Upper lobe of left lung (tissue), 6 donors: ENCODE results near the gene FOXP4. TPM values are rescaled to one million over a fixed set of nuclear protein-coding genes. Genes with fewer than 3 reads are reported as not detected.

ENCODE experiments used
- ATAC-seq, 2 donors: fragments of 200-7000 bp; cut with Tn5 transposase; one replicate each; pipeline ENCODE4 v1.9.1; 2022; ENCODE audit warnings: mild to moderate bottlenecking in 2 of 2, moderate library complexity in 2 of 2; ENCODE audit not compliant: low FRiP score in 2 of 2
- DNase-seq, 2 donors: peaks; one replicate each; pipeline ENCODE4 v3.0.0-alpha.2; 2019 to 2020
- H3K27ac ChIP-seq, 4 donors: fragments of 200-600 bp; sonication (generic); one replicate each; pipeline ENCODE4 v1.5.1; 2016 to 2019
- H3K27me3 ChIP-seq, 4 donors: fragments of 200-600 bp; sonication (generic); one replicate each; pipeline ENCODE4 v1.5.1; 2017 to 2019
- H3K36me3 ChIP-seq, 4 donors: fragments of 200-600 bp; sonication (generic); one replicate each; pipeline ENCODE4 v1.5.1; 2016 to 2019
- H3K4me1 ChIP-seq, 4 donors: fragments of 200-600 bp; sonication (generic); one replicate each; pipeline ENCODE4 v1.5.1; 2018 to 2019
- H3K4me3 ChIP-seq, 4 donors: fragments of 200-600 bp; sonication (generic); one replicate each; pipeline ENCODE4 v1.5.1; 2017 to 2019; ENCODE audit warnings: mild to moderate bottlenecking in 2 of 4, moderate library complexity in 1 of 4
- H3K9me3 ChIP-seq, 4 donors: fragments of 200-600 bp; sonication (generic); one replicate each; pipeline ENCODE4 v1.5.1; 2018 to 2019
- CTCF ChIP-seq, 6 experiments: fragments of 450-650 bp in 4 of 6; fragments of 200-600 bp in 2 of 6; sonication (generic) in 2 of 6; IDR thresholded peaks; one replicate each; pipeline ENCODE4 v1.5.1; 2016 to 2019; ENCODE audit warnings: antibody characterized with exemption in 6 of 6
- EP300 ChIP-seq, 4 donors: sonication (generic); formaldehyde crosslinking; IDR thresholded peaks; one replicate each; pipeline ENCODE4 v1.5.1; 2017; ENCODE audit warnings: antibody characterized with exemption in 4 of 4, control low read depth in 2 of 4
- POLR2A ChIP-seq, 4 donors: fragments of 450-650 bp; IDR thresholded peaks; one replicate each; pipeline ENCODE4 v1.5.1; 2016 to 2017; ENCODE audit warnings: antibody characterized with exemption in 4 of 4, mild to moderate bottlenecking in 2 of 4
- POLR2AphosphoS5 ChIP-seq, 2 donors: sonication (generic); formaldehyde crosslinking; IDR thresholded peaks; one replicate each; pipeline ENCODE4 v1.5.1; 2017; ENCODE audit warnings: antibody characterized with exemption in 2 of 2
- WGBS, 2 donors: methylation state at CpG; one replicate each; pipeline ENCODE4 v1.1.5; 2017 to 2018; 5-methylcytosine and 5-hydroxymethylcytosine counted together
- total RNA-seq, 6 donors: library from RNA; depleted of rRNA in 4 of 6; stranded (reverse); fragments of >200 nt in 4 of 6; gene quantifications; one replicate each; pipeline versions ENCODE4 v1.1.0 to v1.2.1, GENCODE V29; 2016 to 2021
- donor health status: DM: no; HTN: no; CAD: no; lungs with moderate emphysema.
- donor health status: DM: no; HTN: yes; CAD: no; lungs with severe emphysema.

Gene FOXP4
- total RNA-seq, 6 donors from 2014 or later, result 21.0 to 52.2 (median 27.7) TPM

- peaks cover 0 to 5% (median 2%) of the 10 kb centered on the region in 4 donors for H3K4me1 ChIP-seq
- H3K4me3 ChIP-seq, result no peak overlapping the region
- no peak overlapping the region for H3K27ac ChIP-seq
- DNase-seq, result no peak
- TF ChIP-seq EP300 (IDR thresholded peaks at IDR 0.05), result no peak
- no peak for TF ChIP-seq CTCF (IDR thresholded peaks at IDR 0.05)
- 64 to 65% methylated on average over 2 of the region's 2 CpGs for WGBS, 2 donors
- H3K36me3 ChIP-seq, result no peaks in the 10 kb centered on the region
- peaks cover 0 to 5% (median 0%) of the 10 kb centered on the region in 4 donors for H3K9me3 ChIP-seq
- H3K27me3 ChIP-seq, result no peaks in the 10 kb centered on the region
- no peak for ATAC-seq
Observed at GRCh38 chr6:41621802-41622201, 75.6 kb downstream of the FOXP4 start.

DNA sequence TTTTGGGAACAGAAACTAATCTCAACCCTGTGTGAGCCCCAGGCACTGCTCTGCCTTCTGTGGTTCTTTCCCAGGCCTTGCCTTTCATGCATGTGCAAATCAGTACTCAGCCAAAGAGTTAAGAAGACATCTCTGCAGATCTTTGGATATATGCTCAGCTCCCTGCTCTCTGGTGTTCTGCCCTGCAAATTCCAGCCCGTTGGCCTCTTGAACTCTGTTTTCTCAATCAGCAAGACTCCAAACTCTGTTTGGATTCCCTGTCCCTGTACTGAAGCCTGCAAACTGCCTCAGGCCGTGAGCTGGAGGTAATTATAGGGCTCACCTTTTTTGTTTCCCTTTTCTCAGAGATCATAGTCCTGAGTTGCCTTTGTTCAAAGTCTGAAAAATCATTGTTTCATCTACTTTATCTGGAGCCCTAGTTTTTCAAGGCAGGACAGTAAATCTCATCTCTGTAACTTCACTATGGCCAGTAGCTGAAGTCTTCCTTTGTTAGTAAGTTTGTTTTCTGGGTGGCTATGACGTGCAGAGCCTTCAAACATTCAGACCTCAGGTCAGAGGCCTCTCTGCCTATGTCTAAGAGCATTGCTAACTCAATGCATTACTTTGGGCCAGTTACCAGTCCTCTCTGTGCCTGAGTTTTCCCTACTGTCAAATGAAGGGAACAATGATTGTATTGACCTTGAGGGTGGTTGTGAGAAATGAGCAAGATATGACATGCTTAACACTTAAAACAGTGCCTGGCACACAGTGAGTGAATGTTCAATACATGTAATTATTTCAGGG, 76.2 kb downstream of the FOXP4 start:
- 55 to 73% methylated on average over 3 of the region's 3 CpGs for whole genome bisulfite sequencing, 2 donors
- no peaks in the 10 kb centered on the region for H3K27me3 ChIP-seq
- no peaks in the 10 kb centered on the region for H3K36me3 ChIP-seq
- no peak overlapping the region for H3K27ac ChIP-seq
- H3K9me3 ChIP-seq, result peaks cover 0 to 5% (median 0%) of the 10 kb centered on the region in 4 donors
- no peak for DNase-seq
- peaks cover 0 to 5% (median 2%) of the 10 kb centered on the region in 4 donors for H3K4me1 ChIP-seq
- TF ChIP-seq POLR2A (IDR thresholded peaks at IDR 0.05) (no peak), CTCF (IDR thresholded peaks at IDR 0.05) (no peak), EP300 (IDR thresholded peaks at IDR 0.05) (no peak), POLR2AphosphoS5 (IDR thresholded peaks at IDR 0.05) (no peak)
- no peak overlapping the region for H3K4me3 ChIP-seq
- ATAC-seq, result no peak

DNA sequence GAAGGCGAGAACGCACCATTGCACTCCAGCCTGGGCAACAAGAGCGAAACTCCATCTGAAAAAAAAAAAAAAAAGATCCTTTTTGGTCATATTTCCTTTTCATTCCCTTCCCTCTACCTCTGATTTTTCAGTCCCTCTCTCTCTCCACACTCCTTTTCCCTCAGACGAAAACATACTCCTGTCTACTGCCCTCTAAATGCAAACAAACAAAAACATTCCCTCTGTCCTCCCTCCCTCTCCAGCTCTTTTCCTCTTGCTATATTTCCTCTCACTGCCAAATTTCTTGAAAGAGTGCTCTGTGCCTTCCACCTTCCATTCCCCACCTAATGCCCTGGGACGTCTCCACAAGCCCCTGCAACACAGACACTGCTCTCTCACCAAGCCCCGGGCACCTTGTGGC, 77.1 kb downstream of the FOXP4 start:
- Histone ChIP-seq H3K4me1 (peaks cover 0 to 5% (median 2%) of the 10 kb centered on the region in 4 donors), H3K27ac (no peak overlapping the region), H3K4me3 (no peak overlapping the region), H3K27me3 (no peaks in the 10 kb centered on the region), H3K36me3 (no peaks in the 10 kb centered on the region), H3K9me3 (peaks cover 0 to 5% (median 0%) of the 10 kb centered on the region in 4 donors)
- TF ChIP-seq EP300 (IDR thresholded peaks at IDR 0.05), result no peak
- TF ChIP-seq CTCF (IDR thresholded peaks at IDR 0.05), result no peak
- TF ChIP-seq POLR2A (IDR thresholded peaks at IDR 0.05), result no peak
- no peak for TF ChIP-seq POLR2AphosphoS5 (IDR thresholded peaks at IDR 0.05)
- DNase-seq, result no peak
- WGBS, 2 donors, result 93 to 96% methylated on average over 6 of the region's 6 CpGs
- no peak for ATAC-seq

DNA sequence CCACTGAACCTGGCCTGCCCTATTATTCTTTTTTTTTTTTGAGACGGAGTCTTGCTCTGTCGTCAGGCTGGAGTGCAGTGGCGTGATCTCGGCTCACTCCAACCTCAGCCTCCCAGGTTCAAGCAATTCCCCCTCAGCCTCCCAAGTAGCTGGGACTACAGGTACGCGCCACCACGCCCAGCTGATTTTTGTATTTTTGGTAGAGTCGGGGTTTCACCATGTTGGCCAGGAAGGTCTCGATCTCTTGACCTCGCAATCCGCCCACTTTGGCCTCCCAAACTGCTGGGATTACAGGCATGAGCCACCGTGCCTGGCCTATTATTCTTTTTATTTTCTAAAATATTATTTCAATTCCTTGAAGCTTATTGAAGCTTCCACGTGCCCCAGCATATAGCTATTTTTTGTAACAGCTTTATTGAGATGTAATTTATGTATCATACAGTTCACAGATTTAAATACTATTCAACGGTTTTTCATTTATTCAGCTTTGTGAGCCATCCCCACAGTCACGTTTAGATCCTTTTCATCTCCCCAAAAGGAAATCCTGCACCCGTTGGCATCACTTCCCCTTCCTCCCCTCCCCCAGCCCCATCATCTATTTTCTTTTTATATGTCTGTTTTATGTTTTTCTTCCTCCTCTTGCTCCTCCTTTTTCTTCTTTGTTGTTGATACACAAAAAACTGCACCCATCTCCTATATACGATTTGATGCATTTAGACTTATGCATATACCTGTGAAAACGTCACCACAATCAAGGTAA, 78.6 kb downstream of the FOXP4 start:
- peaks cover 0 to 5% (median 2%) of the 10 kb centered on the region in 4 donors for H3K4me1 ChIP-seq
- no peaks in the 10 kb centered on the region for H3K27me3 ChIP-seq
- WGBS, 2 donors, result 82 to 83% methylated on average over 18 of the region's 18 CpGs
- DNase-seq (no peak), ATAC-seq (no peak)
- H3K9me3 ChIP-seq, result peaks cover 0 to 5% (median 0%) of the 10 kb centered on the region in 4 donors
- no peak overlapping the region for H3K27ac ChIP-seq
- no peaks in the 10 kb centered on the region for H3K36me3 ChIP-seq
- no peak overlapping the region for H3K4me3 ChIP-seq
- TF ChIP-seq POLR2A (IDR thresholded peaks at IDR 0.05), result no peak
- no peak for TF ChIP-seq POLR2AphosphoS5 (IDR thresholded peaks at IDR 0.05)
- TF ChIP-seq EP300 (IDR thresholded peaks at IDR 0.05), result no peak
- no peak for TF ChIP-seq CTCF (IDR thresholded peaks at IDR 0.05)
